Measurements from ENCODE around the gene PKP1. TPM values are rescaled to one million over a fixed set of nuclear protein-coding genes. Genes with fewer than 3 reads are reported as not detected.

The PKP1 gene
- total RNA-seq, 6 experiments from 2014 or later, result not detected

DNA sequence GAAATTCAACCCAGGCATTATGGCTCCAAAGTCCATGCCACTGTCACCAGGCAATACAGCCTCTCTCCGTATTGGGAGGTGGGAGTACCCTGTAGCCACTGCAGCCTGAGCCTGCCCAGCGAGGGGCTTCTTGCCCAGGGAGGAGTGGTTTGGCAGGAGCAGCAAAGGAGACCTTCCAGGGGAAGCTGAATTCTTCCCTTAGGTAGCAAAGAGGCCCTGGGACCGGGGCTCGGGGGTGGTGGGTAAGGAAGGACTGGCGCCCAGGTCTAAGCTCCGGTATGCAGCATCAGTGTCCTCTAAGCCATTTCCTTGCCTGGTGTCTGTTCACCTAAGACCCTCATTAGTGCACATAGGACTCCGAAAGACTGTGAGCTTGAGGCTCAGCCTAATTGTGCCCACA is 77.2 kb downstream of the PKP1 start:
- ATAC-seq (no peak), DNase-seq (peak in 2 of 3 donors; percentile 12 to 22)
- no peak for TF ChIP-seq POLR2A (IDR thresholded peaks at IDR 0.05)
- TF ChIP-seq, protein P1, sequence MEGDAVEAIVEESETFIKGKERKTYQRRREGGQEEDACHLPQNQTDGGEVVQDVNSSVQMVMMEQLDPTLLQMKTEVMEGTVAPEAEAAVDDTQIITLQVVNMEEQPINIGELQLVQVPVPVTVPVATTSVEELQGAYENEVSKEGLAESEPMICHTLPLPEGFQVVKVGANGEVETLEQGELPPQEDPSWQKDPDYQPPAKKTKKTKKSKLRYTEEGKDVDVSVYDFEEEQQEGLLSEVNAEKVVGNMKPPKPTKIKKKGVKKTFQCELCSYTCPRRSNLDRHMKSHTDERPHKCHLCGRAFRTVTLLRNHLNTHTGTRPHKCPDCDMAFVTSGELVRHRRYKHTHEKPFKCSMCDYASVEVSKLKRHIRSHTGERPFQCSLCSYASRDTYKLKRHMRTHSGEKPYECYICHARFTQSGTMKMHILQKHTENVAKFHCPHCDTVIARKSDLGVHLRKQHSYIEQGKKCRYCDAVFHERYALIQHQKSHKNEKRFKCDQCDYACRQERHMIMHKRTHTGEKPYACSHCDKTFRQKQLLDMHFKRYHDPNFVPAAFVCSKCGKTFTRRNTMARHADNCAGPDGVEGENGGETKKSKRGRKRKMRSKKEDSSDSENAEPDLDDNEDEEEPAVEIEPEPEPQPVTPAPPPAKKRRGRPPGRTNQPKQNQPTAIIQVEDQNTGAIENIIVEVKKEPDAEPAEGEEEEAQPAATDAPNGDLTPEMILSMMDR (IDR thresholded peaks at IDR 0.05), result no peak
- Histone ChIP-seq H3K9me3 (no peaks in the 10 kb centered on the region), H3K27ac (no peak overlapping the region), H3K4me1 (no peaks in the 10 kb centered on the region), H3K27me3 (no peaks in the 10 kb centered on the region), H3K36me3 (no peaks in the 10 kb centered on the region), H3K4me3 (no peak overlapping the region)
- intact Hi-C loops (cut with DNase I), result loop anchor here in 1 of 2 donors (5.0 kb wide), 1 partner anchor 108 kb away; no protein-coding TSS in a partner anchor
- 78% methylated on average over 4 of the region's 7 CpGs for WGBS (ENCODE audit: insufficient coverage, low coverage, low lambda C conversion rate, missing lambda C conversion rate)

DNA sequence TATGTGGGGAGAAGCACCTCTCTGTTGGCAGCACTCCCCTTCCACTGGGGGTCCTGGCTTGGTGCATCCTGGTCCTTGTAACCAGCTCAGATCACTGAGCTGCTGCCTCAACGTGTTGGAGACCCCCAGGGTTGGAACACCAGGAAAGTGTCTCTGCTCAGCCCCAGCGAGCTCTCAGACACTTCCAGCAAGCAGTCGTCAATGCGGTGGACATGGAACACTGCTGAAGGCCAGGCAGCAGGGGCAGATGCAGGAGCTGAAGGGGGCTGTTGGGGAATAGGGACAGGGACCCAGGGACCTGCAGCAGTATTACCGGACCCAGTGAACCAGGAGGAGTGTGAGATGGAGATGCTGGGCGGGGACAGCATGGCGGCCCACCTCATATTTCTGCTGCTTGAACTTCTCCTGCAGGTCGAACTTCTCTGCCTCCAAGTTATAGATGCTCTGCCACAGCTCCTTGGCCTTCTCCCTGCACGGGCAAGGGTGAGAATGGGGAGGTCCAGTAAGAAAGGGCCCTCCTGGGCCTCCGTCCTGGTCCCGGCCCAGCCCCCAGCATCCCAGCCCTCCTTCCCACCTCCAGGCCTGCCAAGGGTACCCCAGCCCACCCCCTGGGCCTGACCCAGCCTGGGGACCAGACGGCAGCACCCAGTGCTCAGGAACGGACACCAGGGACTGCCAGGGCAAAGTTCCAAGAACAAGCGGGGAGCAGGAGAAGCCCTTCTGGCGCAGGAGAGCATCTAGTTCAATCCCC is 77.8 kb downstream of the PKP1 start:
- TF ChIP-seq, protein P1 (IDR thresholded peaks at IDR 0.05), result no peak
- TF ChIP-seq POLR2A (IDR thresholded peaks at IDR 0.05), result no peak
- no peak for ATAC-seq
- no peaks in the 10 kb centered on the region for H3K4me1 ChIP-seq
- DNase-seq, result peak in 2 of 3 donors; percentile 7 to 45
- H3K4me3 ChIP-seq, result no peak overlapping the region
- no peak overlapping the region for H3K27ac ChIP-seq
- H3K36me3 ChIP-seq, result no peaks in the 10 kb centered on the region
- H3K9me3 ChIP-seq, result no peaks in the 10 kb centered on the region
- intact Hi-C loops (cut with DNase I), result loop anchor here in 1 of 2 donors (5.0 kb wide), 1 partner anchor 109 kb away; no protein-coding TSS in a partner anchor
- no peaks in the 10 kb centered on the region for H3K27me3 ChIP-seq
- WGBS (ENCODE audit: insufficient coverage, low coverage, low lambda C conversion rate, missing lambda C conversion rate), result 33% methylated on average over 5 of the region's 15 CpGs

DNA sequence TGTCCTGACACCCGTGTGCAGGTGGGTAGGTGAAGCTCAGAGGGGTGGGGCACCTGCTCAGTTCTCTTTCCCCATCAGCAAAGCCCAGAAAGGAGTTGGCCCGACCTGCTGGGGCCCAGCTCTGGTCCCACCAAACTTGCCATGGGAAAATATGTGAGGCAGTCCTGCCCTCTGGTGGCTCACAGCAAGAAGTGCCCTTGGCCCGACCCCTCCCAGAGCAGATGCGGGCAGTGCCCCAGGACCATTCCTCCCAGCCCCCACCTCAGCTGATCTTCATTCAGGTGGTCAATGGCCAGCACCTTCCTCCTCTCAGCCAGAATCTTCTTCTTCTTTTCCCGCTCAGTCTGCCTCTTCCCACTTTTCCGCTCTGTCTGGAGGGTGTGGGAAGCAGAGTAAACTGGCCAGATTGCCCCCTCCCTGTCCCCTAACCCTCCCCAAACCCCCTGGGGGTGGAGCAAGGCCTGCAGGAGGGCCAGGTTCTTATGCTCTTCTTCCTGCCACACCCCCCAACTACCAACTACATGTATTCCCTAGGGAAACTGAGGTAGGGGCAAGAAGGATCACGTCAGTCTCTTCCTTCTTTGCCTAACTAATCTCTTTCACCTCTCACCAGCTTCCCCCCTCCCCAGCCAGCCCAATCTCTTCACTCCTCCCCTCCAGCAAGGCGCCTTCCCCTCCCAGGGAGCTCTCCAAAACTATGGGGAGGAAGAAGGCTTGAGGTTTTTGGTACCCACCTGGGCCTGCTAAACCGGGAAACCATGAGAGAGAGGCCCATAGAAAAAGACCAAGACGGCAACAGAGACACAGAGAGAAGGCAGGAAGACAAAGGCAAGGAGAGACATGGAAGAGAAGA is 78.6 kb downstream of the PKP1 start:
- Histone ChIP-seq H3K27me3 (no peaks in the 10 kb centered on the region), H3K4me3 (no peak overlapping the region), H3K9me3 (no peaks in the 10 kb centered on the region), H3K36me3 (no peaks in the 10 kb centered on the region), H3K27ac (no peak overlapping the region), H3K4me1 (no peaks in the 10 kb centered on the region)
- intact Hi-C loops (cut with DNase I), result loop anchor here in 1 of 2 donors (5.0 kb wide), 1 partner anchor 110 kb away; no protein-coding TSS in a partner anchor
- peak in 2 of 3 donors; percentile 38 to 58 for DNase-seq
- peak; percentile 65 to 76 (median 75) for ATAC-seq
- no peak for TF ChIP-seq POLR2A (IDR thresholded peaks at IDR 0.05)
- TF ChIP-seq, protein P1 (IDR thresholded peaks at IDR 0.05), result peak; percentile 68 to 84 (median 79)
- 23% methylated on average over 7 of the region's 10 CpGs for WGBS (ENCODE audit: insufficient coverage, low coverage, low lambda C conversion rate, missing lambda C conversion rate)

DNA sequence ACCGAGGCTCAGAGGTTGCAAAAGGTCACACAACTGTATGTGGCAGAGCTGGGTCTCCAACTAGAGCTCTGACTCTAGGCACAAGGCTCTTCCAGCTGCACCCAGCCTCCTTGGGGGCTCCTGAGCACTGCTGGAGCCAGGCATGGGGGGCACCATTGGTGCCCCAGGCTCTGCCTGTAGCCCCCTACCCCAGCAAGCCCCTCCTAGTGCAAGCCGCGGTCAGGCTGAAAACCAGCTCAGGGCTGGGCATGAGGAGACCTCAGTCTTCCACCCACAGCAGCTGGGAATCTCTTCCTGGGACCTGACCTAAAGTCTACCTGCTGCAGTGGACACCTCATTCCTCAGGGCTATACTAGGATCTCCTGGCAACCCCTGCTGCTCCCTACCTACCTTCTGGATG is 79.6 kb downstream of the PKP1 start:
- DNase-seq, result peak in 2 of 3 donors; percentile 7 to 36
- intact Hi-C loops (cut with DNase I), result loop anchor here in 1 of 2 donors (5.0 kb wide), 1 partner anchor 111 kb away; no protein-coding TSS in a partner anchor
- H3K9me3 ChIP-seq, result no peaks in the 10 kb centered on the region
- no peak for ATAC-seq
- no peaks in the 10 kb centered on the region for H3K27me3 ChIP-seq
- H3K27ac ChIP-seq, result no peak overlapping the region
- H3K36me3 ChIP-seq, result no peaks in the 10 kb centered on the region
- no peak overlapping the region for H3K4me3 ChIP-seq
- no CpG with 5 or more reads among the region's 3 CpGs for WGBS (ENCODE audit: insufficient coverage, low coverage, low lambda C conversion rate, missing lambda C conversion rate)
- no peak for TF ChIP-seq POLR2A (IDR thresholded peaks at IDR 0.05)
- TF ChIP-seq, protein P1 (IDR thresholded peaks at IDR 0.05), result no peak
- H3K4me1 ChIP-seq, result no peaks in the 10 kb centered on the region
